ENCODE measurements around the gene RAD51B.

GRCh38 chr14:68297039-68297438, 477.5 kb downstream of the RAD51B start:
- TF ChIP-seq EZH2 (IDR thresholded peaks at IDR 0.05): no peak
- no peak for TF ChIP-seq POLR2AphosphoS5 (IDR thresholded peaks at IDR 0.05; ENCODE audit: borderline replicate concordance, low read depth, low read length)
